Fibroblast of the aortic adventitia (primary cell): ENCODE data around the gene CELF4. TPM values are rescaled to one million over a fixed set of nuclear protein-coding genes. Genes with fewer than 3 reads are reported as not detected.
A peak's percentile ranks its signal among the peaks of the same experiment; 100 is the strongest.

Experiments used
- DNase-seq: peaks from one replicate; pipeline ENCODE4 v3.0.0-alpha.2; 2010; ENCODE audit warnings: low read depth
- H3K4me3 ChIP-seq: 2 replicates; pipeline ENCODE4 v1.5.1; 2011; ENCODE audit warnings: low read depth, mild to moderate bottlenecking, control low read depth, low read length, moderate library complexity
- CTCF ChIP-seq: IDR thresholded peaks from 2 replicates; pipeline ENCODE4 v1.5.1; 2011; ENCODE audit warnings: mild to moderate bottlenecking, low read length, control low read depth, inconsistent platforms; ENCODE audit not compliant: insufficient read depth
- total RNA-seq: library from RNA; depleted of rRNA; stranded (reverse); fragments of >200 nt; gene quantifications from 2 replicates; pipeline ENCODE4 v1.2.3, GENCODE V29; 2012; ENCODE audit warnings: low replicate concordance

Gene CELF4
- total RNA-seq, 1 donor = not detected

GRCh38 chr18:37486848-37487247 lies 78.8 kb downstream of the CELF4 start:
- no peak for DNase-seq
- no peak overlapping the region for H3K4me3 ChIP-seq
- TF ChIP-seq CTCF = no peak

- no peak for TF ChIP-seq CTCF
- no peak for DNase-seq
- H3K4me3 ChIP-seq = no peak overlapping the region
Observed at GRCh38 chr18:37484983-37485834, 80.4 kb downstream of the CELF4 start.

GRCh38 chr18:37483984-37484819 lies 81.4 kb downstream of the CELF4 start:
- H3K4me3 ChIP-seq = no peak overlapping the region
- DNase-seq = no peak
- no peak for TF ChIP-seq CTCF

GRCh38 chr18:37483221-37483971 lies 82.2 kb downstream of the CELF4 start:
- TF ChIP-seq CTCF = no peak

GRCh38 chr18:37482433-37482832 lies 83.2 kb downstream of the CELF4 start:
- TF ChIP-seq CTCF = no peak
- no peak for DNase-seq
- no peak overlapping the region for H3K4me3 ChIP-seq

More at GRCh38 chr18:37483221-37483971, 82.2 kb downstream of the CELF4 start:
- peak; percentile 19 for DNase-seq
- no peak overlapping the region for H3K4me3 ChIP-seq

GRCh38 chr18:37482002-37482401 lies 83.6 kb downstream of the CELF4 start:
- H3K4me3 ChIP-seq = no peak overlapping the region
- no peak for TF ChIP-seq CTCF
- no peak for DNase-seq
